SK-N-MC (cell line): Measurements from ENCODE around the gene SRPRB.

Experiments used
- EZH2 ChIP-seq: fragments of 200-600 bp; sonication (generic); IDR thresholded peaks from one replicate; pipeline ENCODE4 v1.6.1; 2017; ENCODE audit warnings: antibody characterized with exemption
- FOXP2 ChIP-seq: optimal IDR thresholded peaks from 2 replicates; pipeline ENCODE3; 2011; ENCODE audit warnings: mild to moderate bottlenecking, moderate library complexity; ENCODE audit not compliant: insufficient read depth; ENCODE audit errors: extremely low read length, control extremely low read depth

DNA sequence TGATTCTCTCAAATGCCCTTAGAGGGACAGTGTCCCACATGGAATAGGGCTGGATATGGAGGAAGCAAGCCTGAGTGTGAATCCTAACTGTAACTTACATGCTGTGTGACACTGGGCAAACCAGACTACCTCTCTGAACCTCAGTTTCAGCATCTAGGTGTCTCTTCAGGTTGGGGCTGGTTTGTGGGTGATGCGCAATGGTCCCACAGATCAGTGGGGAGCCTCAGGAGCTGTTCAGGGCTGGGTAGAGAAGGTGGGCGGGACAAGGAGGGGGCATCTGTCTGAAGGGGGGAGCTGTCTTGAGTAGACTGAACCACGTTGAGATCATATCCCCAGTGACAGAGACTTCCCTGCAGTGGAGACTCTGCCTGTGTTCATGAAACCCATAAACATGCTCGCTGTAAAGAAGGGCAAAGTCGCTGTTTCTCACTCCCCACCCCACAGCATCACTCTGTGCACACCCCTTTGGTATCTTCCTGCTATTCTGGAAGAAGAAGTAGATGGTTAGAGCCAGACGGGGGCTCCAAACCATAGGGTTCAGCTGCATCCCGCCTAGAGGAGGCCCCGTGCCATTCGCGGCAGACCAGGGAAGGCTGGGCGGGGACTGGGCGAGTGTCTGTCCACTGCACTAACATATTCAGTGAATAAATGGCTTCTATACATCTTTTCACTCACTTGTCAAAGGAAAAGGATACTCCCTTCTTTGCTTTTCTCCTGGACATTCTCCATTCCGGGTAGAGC, 28.4 kb downstream of the SRPRB start:
- TF ChIP-seq EZH2 (no peak), FOXP2 (no peak)
